H1 (cell line): Measurements from ENCODE around the gene ACTR2. TPM values are rescaled to one million over a fixed set of nuclear protein-coding genes. Genes with fewer than 3 reads are reported as not detected.

ENCODE experiments used
- CBX8 ChIP-seq: fragments of 300-800, 300-1000 bp; sonication (generic); IDR thresholded peaks from 2 replicates; pipeline ENCODE4 v1.7.1; 2016; ENCODE audit warnings: low read depth, low read length, borderline replicate concordance
- POU5F1 ChIP-seq: IDR thresholded peaks from 2 replicates; pipeline ENCODE4 v1.6.1; 2011; ENCODE audit warnings: low read depth, mild to moderate bottlenecking, low read length, moderate library complexity
- SP1 ChIP-seq: IDR thresholded peaks from 2 replicates; pipeline ENCODE4 v1.6.1; 2011; ENCODE audit warnings: low read depth, low read length
- SP2 ChIP-seq: IDR thresholded peaks from 2 replicates; pipeline ENCODE4 v1.6.1; 2012; ENCODE audit warnings: mild to moderate bottlenecking, low read length, inconsistent platforms
- TAF7 ChIP-seq: optimal IDR thresholded peaks from 2 replicates; pipeline ENCODE3; 2011; ENCODE audit warnings: low read depth, mild to moderate bottlenecking, inconsistent platforms, low read length, moderate library complexity, borderline replicate concordance
- polyA plus RNA-seq, 7 experiments: library from polyadenylated mRNA; depleted of rRNA in 3 of 7; stranded (reverse) in 5 of 7; unstranded in 2 of 7; fragments of >200 nt in 5 of 7; fragments of 200-250 nt in 2 of 7; gene quantifications; 1 replicate in 5 of 7; 2 replicates in 1 of 7; 4 replicates in 1 of 7; pipeline versions ENCODE4 v1.2.1 to v1.2.3, GENCODE V29; 2011 to 2013; ENCODE audit warnings: missing spikeins in 2 of 7, mixed read lengths in 2 of 7
- total RNA-seq: library from RNA; stranded (reverse); fragmentation: NEBNext Ultra II Directional; extraction: Animal tissue kit (Norgen Biotek cat#: 25700); gene quantifications from 2 replicates; pipeline ENCODE4 v1.2.1, GENCODE V29; 2021
- TF ChIP-seq, protein P1 (sequence below): IDR thresholded peaks from 2 replicates; pipeline ENCODE4 v1.6.1; 2011; ENCODE audit warnings: low read length, improper control_type of control experiment

ACTR2 gene
- total and polyA plus RNA-seq, 2 of the 8 experiments (the other 6 are each of a cell fraction or from before 2014, with no cell fraction given) = 28.3 to 171 TPM

GRCh38 chr2:65214843-65215242, 12.8 kb upstream of the ACTR2 start (continued):
- TF ChIP-seq TAF7 (no peak), CBX8 (no peak), SP2 (no peak), POU5F1 (no peak), SP1 (no peak)
- TF ChIP-seq, protein P1, sequence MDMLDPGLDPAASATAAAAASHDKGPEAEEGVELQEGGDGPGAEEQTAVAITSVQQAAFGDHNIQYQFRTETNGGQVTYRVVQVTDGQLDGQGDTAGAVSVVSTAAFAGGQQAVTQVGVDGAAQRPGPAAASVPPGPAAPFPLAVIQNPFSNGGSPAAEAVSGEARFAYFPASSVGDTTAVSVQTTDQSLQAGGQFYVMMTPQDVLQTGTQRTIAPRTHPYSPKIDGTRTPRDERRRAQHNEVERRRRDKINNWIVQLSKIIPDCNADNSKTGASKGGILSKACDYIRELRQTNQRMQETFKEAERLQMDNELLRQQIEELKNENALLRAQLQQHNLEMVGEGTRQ = no peak
